GM12891 (cell line): Measurements from ENCODE around the gene HIGD2A.

Experiments used
- POLR2A ChIP-seq: IDR thresholded peaks from 2 replicates; pipeline ENCODE4 v1.6.1; 2011; ENCODE audit warnings: low read depth, low read length, control low read depth
- POLR2AphosphoS5 ChIP-seq: IDR thresholded peaks from 2 replicates; pipeline ENCODE4 v1.6.1; 2011; ENCODE audit warnings: low read depth, low read length, control low read depth

DNA sequence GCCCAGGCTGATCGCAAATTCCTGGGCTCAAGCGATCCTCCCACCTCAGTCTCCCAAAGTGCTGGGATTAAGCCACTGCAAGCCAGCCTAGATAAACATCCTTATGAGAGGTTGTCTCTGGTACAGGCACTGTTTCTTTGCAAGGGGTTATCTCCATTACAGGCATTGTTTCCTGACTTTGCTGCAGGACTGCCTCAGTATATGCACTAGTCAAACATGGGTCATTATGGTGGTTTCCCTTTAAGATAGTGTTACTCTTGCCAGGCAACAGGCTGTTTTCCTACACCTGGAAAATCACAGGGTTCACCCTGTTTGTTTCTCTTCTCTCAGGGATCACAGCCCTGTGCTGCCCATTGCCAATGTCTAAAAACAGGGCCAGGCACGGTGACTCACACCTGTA is 35.6 kb downstream of the HIGD2A start:
- TF ChIP-seq POLR2AphosphoS5 (no peak), POLR2A (no peak)
